Lower leg skin (tissue), 3 donors: ENCODE data around the gene STEAP1B.

Source experiments
- POLR2A ChIP-seq, 2 donors: fragments of 450-650 bp; IDR thresholded peaks; one replicate each; pipeline ENCODE4 v1.6.1; 2016 to 2017; ENCODE audit warnings: antibody characterized with exemption in 2 of 2, mild to moderate bottlenecking in 1 of 2, moderate library complexity in 1 of 2
- TF ChIP-seq, protein P1 (sequence below), 3 donors: fragments of 450-650 bp; IDR thresholded peaks; one replicate each; pipeline ENCODE4 v1.5.1; 2016; ENCODE audit warnings: antibody characterized with exemption in 3 of 3, mild to moderate bottlenecking in 3 of 3, moderate library complexity in 2 of 3

DNA sequence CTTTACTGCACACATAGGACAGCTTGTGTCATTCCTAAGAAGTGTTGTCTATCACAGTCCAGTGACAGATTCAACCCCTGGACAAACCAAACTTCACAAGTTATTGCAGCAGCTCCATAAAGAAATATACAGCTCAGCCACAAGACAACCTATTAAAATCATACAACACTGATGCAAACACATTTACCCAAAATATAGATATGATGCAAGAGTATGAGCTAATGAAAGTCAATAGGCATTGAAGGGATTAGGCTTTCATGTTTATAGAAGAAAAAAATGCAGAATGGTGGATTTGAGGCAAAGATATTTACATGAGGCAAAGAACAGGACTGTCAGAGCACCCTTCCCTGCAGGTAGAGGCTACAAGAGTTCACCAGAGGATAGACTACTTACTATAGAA is 128.1 kb downstream of the STEAP1B start:
- TF ChIP-seq, protein P1, sequence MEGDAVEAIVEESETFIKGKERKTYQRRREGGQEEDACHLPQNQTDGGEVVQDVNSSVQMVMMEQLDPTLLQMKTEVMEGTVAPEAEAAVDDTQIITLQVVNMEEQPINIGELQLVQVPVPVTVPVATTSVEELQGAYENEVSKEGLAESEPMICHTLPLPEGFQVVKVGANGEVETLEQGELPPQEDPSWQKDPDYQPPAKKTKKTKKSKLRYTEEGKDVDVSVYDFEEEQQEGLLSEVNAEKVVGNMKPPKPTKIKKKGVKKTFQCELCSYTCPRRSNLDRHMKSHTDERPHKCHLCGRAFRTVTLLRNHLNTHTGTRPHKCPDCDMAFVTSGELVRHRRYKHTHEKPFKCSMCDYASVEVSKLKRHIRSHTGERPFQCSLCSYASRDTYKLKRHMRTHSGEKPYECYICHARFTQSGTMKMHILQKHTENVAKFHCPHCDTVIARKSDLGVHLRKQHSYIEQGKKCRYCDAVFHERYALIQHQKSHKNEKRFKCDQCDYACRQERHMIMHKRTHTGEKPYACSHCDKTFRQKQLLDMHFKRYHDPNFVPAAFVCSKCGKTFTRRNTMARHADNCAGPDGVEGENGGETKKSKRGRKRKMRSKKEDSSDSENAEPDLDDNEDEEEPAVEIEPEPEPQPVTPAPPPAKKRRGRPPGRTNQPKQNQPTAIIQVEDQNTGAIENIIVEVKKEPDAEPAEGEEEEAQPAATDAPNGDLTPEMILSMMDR (IDR thresholded peaks at IDR 0.05) = no peak
- no peak for TF ChIP-seq POLR2A (IDR thresholded peaks at IDR 0.05)
